Keratinocyte (primary cell): ENCODE measurements around the gene CFAP92. TPM values are rescaled to one million over a fixed set of nuclear protein-coding genes. Genes with fewer than 3 reads are reported as not detected.

Source experiments
- DNase-seq: peaks from one replicate; pipeline ENCODE4 v3.0.0-alpha.2; 2011; ENCODE audit warnings: low read depth, missing footprints, low spot score
- FAIRE-seq: peaks from 2 replicates; lab custom pipeline; 2011; peaks lifted over from hg19 to GRCh38; lab: Jason Lieb, UNC
- H2AFZ ChIP-seq: 2 replicates; pipeline ENCODE4 v1.6.0; 2012; ENCODE audit warnings: low read length, control low read depth, inconsistent platforms; ENCODE audit not compliant: control insufficient read depth
- H3K27ac ChIP-seq: 2 replicates; pipeline ENCODE4 v1.5.1; 2011; ENCODE audit warnings: low read length; ENCODE audit not compliant: control insufficient read depth, insufficient read depth
- H3K27me3 ChIP-seq: 3 replicates; pipeline ENCODE4 v1.6.0; 2011; ENCODE audit warnings: low read length; ENCODE audit not compliant: control insufficient read depth, insufficient read depth; ENCODE audit errors: extremely low read depth
- H3K36me3 ChIP-seq, 2 experiments: 2 replicates in 1 of 2; 3 replicates in 1 of 2; pipeline ENCODE4 v1.5.1; 2011; ENCODE audit warnings: low read length in 2 of 2, mild to moderate bottlenecking in 1 of 2; ENCODE audit not compliant: control insufficient read depth in 2 of 2, insufficient read depth in 2 of 2; ENCODE audit errors: extremely low read depth in 1 of 2
- H3K4me1 ChIP-seq: 3 replicates; pipeline ENCODE4 v1.5.1; 2011; ENCODE audit warnings: low read length; ENCODE audit not compliant: control insufficient read depth, insufficient read depth; ENCODE audit errors: extremely low read depth
- H3K4me2 ChIP-seq: 3 replicates; pipeline ENCODE4 v1.6.0; 2011; ENCODE audit warnings: low read depth, low read length; ENCODE audit not compliant: control insufficient read depth, insufficient read depth; ENCODE audit errors: extremely low read depth
- H3K4me3 ChIP-seq, 3 experiments: fragments of 200-600 bp in 1 of 3; sonication (generic) in 1 of 3; 2 replicates in 2 of 3; 3 replicates in 1 of 3; pipeline ENCODE4 v1.5.1; 2011 to 2016; ENCODE audit warnings: low read length in 3 of 3, mild to moderate bottlenecking in 3 of 3, control low read depth in 2 of 3, inconsistent platforms in 1 of 3, low read depth in 1 of 3, mixed read lengths in 1 of 3, mixed run types in 1 of 3, moderate library complexity in 1 of 3; ENCODE audit not compliant: control insufficient read depth in 2 of 3, insufficient read depth in 2 of 3; ENCODE audit errors: extremely low read depth in 1 of 3
- H3K79me2 ChIP-seq: 2 replicates; pipeline ENCODE4 v1.6.0; 2012; ENCODE audit warnings: low read length; ENCODE audit not compliant: control insufficient read depth, insufficient read depth
- H3K9ac ChIP-seq: 3 replicates; pipeline ENCODE4 v1.6.0; 2011; ENCODE audit warnings: low read length; ENCODE audit not compliant: control insufficient read depth, insufficient read depth; ENCODE audit errors: extremely low read depth
- H3K9me1 ChIP-seq: 3 replicates; pipeline ENCODE4 v1.6.0; 2011; ENCODE audit warnings: low read length; ENCODE audit not compliant: control insufficient read depth, insufficient read depth; ENCODE audit errors: extremely low read depth
- H3K9me3 ChIP-seq: 2 replicates; pipeline ENCODE4 v1.5.1; 2012; ENCODE audit warnings: low read depth, low read length; ENCODE audit not compliant: control insufficient read depth
- H4K20me1 ChIP-seq: 3 replicates; pipeline ENCODE4 v1.6.0; 2011; ENCODE audit warnings: low read length; ENCODE audit not compliant: control insufficient read depth, insufficient read depth; ENCODE audit errors: extremely low read depth
- EZH2 ChIP-seq: IDR thresholded peaks from one replicate; pipeline ENCODE4 v1.6.1; 2012; ENCODE audit warnings: inconsistent platforms, mild to moderate bottlenecking, low read length, moderate library complexity
- dilution Hi-C: fragments of 300-500 bp; cut with MboI; formaldehyde crosslinking; loops from one replicate; pipeline ENCODE4 v1.7.0; 2020; ENCODE audit warnings: low sequenced_read_pairs; ENCODE audit not compliant: extremely low pct_ligation_motif_present
- polyA plus RNA-seq, 5 experiments: library from polyadenylated mRNA; depleted of rRNA in 3 of 5; stranded (reverse) in 3 of 5; stranded (forward) in 1 of 5; unstranded in 1 of 5; fragments of >200 nt; gene quantifications; 1 replicate in 1 of 5; 2 replicates in 3 of 5; 3 replicates in 1 of 5; pipeline versions ENCODE4 v1.2.1 to v1.2.3, GENCODE V29; 2011 to 2012; ENCODE audit warnings: missing spikeins in 2 of 5, low read depth in 1 of 5, low replicate concordance in 1 of 5
- TF ChIP-seq, protein P1 (sequence below), 3 experiments: IDR thresholded peaks in 1 of 3; conservative IDR thresholded peaks in 1 of 3; optimal IDR thresholded peaks in 1 of 3; 2 replicates in 2 of 3; 3 replicates in 1 of 3; pipeline versions ENCODE3 to v1.5.1; 2011; ENCODE audit warnings: low read length in 3 of 3, mild to moderate bottlenecking in 3 of 3, moderate library complexity in 2 of 3, control low read depth in 1 of 3, inconsistent platforms in 1 of 3; ENCODE audit not compliant: insufficient read depth in 2 of 3; ENCODE audit errors: extremely low read depth in 1 of 3

The CFAP92 gene
- polyA plus RNA-seq, 1 donor (not counting 4 experiments of a cell fraction or from before 2014, with no cell fraction given): 0.26 TPM

DNA sequence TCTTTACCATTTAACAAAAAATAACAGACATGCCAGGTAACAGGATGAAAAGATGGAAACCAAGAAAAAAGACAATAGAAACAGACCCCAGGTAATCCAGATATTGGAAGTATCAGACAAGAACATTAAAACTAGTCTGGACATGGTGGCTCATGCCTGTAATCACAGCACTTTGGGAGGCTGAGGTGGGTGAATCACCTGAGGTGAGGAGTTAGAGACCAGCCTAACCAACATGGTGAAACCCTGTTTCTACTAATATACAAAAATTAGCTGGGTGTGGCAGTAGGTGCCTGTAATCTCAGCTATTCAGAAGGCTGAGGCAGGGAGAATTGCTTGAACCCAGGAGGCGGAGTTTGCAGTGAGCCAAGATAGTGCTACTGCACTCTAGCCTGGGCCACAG is 73.9 kb downstream of the CFAP92 start:
- no peaks in the 10 kb centered on the region for H3K9me1 ChIP-seq
- TF ChIP-seq, protein P1, sequence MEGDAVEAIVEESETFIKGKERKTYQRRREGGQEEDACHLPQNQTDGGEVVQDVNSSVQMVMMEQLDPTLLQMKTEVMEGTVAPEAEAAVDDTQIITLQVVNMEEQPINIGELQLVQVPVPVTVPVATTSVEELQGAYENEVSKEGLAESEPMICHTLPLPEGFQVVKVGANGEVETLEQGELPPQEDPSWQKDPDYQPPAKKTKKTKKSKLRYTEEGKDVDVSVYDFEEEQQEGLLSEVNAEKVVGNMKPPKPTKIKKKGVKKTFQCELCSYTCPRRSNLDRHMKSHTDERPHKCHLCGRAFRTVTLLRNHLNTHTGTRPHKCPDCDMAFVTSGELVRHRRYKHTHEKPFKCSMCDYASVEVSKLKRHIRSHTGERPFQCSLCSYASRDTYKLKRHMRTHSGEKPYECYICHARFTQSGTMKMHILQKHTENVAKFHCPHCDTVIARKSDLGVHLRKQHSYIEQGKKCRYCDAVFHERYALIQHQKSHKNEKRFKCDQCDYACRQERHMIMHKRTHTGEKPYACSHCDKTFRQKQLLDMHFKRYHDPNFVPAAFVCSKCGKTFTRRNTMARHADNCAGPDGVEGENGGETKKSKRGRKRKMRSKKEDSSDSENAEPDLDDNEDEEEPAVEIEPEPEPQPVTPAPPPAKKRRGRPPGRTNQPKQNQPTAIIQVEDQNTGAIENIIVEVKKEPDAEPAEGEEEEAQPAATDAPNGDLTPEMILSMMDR (optimal IDR thresholded peaks at IDR 0.05 in 1 of 3, IDR thresholded peaks at IDR 0.05 in 1 of 3, conservative IDR thresholded peaks at IDR 0.05 in 1 of 3; ENCODE audit: extremely low read depth in 1 of 3, insufficient read depth in 2 of 3, low read length in 3 of 3): no peak
- no peak for TF ChIP-seq EZH2
- H3K4me2 ChIP-seq: no peak overlapping the region
- FAIRE-seq (no peak), DNase-seq (no peak)
- H3K27ac ChIP-seq: no peak overlapping the region
- no peak overlapping the region for H3K4me3 ChIP-seq
- no peak overlapping the region for H3K9ac ChIP-seq
- dilution Hi-C loops: no loop called here
- H3K27me3 ChIP-seq: no peaks in the 10 kb centered on the region
- no peaks in the 10 kb centered on the region for H4K20me1 ChIP-seq
- H2AFZ ChIP-seq: no peak overlapping the region
- H3K79me2 ChIP-seq: no peaks in the 10 kb centered on the region
- peaks cover 4 to 16% of the 10 kb centered on the region in 2 experiments for H3K36me3 ChIP-seq
- peaks cover 4% of the 10 kb centered on the region for H3K4me1 ChIP-seq
- peaks cover 14% of the 10 kb centered on the region for H3K9me3 ChIP-seq

DNA sequence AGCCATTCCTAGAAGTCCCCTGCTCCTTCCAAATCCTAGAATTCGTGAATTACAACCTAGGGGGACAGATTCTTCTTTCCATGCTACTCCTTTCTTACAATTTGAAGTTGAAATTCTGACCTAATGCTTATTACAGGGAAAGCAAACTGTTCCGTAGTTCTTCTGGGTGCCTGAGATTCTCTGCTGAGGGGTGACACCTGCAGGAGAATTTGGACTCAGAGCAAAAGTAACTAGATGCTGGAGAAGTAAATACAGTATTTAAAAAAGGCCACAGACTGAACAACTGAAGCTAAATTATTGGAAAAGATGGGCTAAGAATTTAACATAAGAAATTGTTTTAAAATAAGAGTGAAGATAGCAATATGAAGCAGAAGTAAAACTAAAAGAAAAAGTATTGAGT is 76.6 kb downstream of the CFAP92 start:
- Histone ChIP-seq H2AFZ (no peak overlapping the region), H3K9ac (no peak overlapping the region), H3K9me3 (peaks cover 7% of the 10 kb centered on the region), H3K27me3 (no peaks in the 10 kb centered on the region), H3K4me3 (no peak overlapping the region), H3K36me3 (peaks cover 24 to 27% of the 10 kb centered on the region in 2 experiments), H3K4me2 (no peak overlapping the region), H3K79me2 (no peaks in the 10 kb centered on the region), H3K27ac (no peak overlapping the region), H3K9me1 (no peaks in the 10 kb centered on the region), H4K20me1 (no peaks in the 10 kb centered on the region), H3K4me1 (peaks cover 4% of the 10 kb centered on the region)
- no peak for FAIRE-seq
- dilution Hi-C loops: no loop called here
- TF ChIP-seq EZH2: no peak
- TF ChIP-seq, protein P1 (optimal IDR thresholded peaks at IDR 0.05 in 1 of 3, IDR thresholded peaks at IDR 0.05 in 1 of 3, conservative IDR thresholded peaks at IDR 0.05 in 1 of 3; ENCODE audit: extremely low read depth in 1 of 3, insufficient read depth in 2 of 3, low read length in 3 of 3): no peak
- DNase-seq: no peak
